ENCODE results near the gene RNASE2.

- TF ChIP-seq, protein P1, sequence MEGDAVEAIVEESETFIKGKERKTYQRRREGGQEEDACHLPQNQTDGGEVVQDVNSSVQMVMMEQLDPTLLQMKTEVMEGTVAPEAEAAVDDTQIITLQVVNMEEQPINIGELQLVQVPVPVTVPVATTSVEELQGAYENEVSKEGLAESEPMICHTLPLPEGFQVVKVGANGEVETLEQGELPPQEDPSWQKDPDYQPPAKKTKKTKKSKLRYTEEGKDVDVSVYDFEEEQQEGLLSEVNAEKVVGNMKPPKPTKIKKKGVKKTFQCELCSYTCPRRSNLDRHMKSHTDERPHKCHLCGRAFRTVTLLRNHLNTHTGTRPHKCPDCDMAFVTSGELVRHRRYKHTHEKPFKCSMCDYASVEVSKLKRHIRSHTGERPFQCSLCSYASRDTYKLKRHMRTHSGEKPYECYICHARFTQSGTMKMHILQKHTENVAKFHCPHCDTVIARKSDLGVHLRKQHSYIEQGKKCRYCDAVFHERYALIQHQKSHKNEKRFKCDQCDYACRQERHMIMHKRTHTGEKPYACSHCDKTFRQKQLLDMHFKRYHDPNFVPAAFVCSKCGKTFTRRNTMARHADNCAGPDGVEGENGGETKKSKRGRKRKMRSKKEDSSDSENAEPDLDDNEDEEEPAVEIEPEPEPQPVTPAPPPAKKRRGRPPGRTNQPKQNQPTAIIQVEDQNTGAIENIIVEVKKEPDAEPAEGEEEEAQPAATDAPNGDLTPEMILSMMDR (IDR thresholded peaks at IDR 0.05) = peak in 1 of 3 experiments; percentile 47
- TF ChIP-seq POLR2A (IDR thresholded peaks at IDR 0.05) = no peak
Observed at GRCh38 chr14:20934148-20934762, 21.0 kb upstream of the RNASE2 start.
